ENCODE measurements around the gene TPBGL.

TPBGL gene

GRCh38 chr11:75212411-75212810 is 28.2 kb upstream of the TPBGL start:
- DNase-seq (ENCODE audit: low read depth in 2 of 2), result no peak

GRCh38 chr11:75214411-75214821 is 26.2 kb upstream of the TPBGL start:
- DNase-seq (ENCODE audit: low read depth in 2 of 2), result peak; percentile 32 to 39

GRCh38 chr11:75214843-75215242 is 25.7 kb upstream of the TPBGL start:
- DNase-seq (ENCODE audit: low read depth in 2 of 2), result no peak

DNA sequence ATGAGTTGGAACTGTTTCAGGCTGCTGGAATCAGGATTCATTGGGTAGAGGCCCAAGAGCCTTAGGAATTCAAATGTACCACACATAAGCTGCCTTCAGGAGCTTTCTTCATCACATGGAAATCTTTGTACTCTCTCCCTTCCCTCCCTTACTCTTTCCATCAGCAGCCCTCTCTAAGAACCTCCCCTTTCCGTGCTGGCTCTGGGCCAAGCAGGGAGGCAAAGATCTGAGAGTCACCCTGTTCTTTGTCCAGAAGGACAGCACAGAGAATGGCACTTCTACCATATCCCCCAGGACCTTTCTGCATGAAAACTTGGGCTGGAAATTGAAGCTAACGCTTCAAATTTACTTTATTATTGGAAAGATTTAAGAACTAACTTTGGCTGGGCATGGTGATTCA is 20.7 kb upstream of the TPBGL start:
- DNase-seq (ENCODE audit: low read depth in 2 of 2), result no peak

GRCh38 chr11:75223954-75224643 is 16.5 kb upstream of the TPBGL start:
- DNase-seq (ENCODE audit: low read depth in 2 of 2), result no peak

DNA sequence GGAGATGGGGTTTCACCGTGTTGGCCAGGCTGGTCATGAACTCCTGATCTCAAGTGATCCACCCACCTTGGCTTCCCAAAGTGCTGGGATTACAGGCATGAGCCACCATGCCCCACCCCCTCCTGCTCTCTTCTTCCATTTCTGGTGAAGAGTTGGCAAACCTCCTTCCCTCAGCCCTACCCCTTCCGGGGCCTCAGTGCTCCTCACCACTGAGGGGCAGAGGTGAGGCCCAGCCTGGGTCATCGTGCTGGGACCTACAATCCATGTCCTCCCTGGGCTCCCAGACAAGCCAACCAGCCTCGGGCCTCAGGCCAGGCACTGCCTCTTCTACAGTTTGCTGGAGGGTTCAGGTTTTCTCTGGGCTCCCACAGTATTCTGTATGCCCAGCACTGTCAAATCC is 14.8 kb upstream of the TPBGL start:
- no peak for DNase-seq (ENCODE audit: low read depth in 2 of 2)

- DNase-seq (ENCODE audit: low read depth in 2 of 2), result no peak
These were observed 11.1 kb upstream of the TPBGL start for GRCh38 chr11:75229466-75229865.

GRCh38 chr11:75230621-75231020 is 10.0 kb upstream of the TPBGL start:
- no peak for DNase-seq (ENCODE audit: low read depth in 2 of 2)

- no peak for DNase-seq (ENCODE audit: low read depth in 2 of 2)
These were observed 6.8 kb upstream of the TPBGL start for GRCh38 chr11:75233754-75234172.

GRCh38 chr11:75236062-75236461 is 4.5 kb upstream of the TPBGL start:
- DNase-seq (ENCODE audit: low read depth in 2 of 2), result no peak

GRCh38 chr11:75237050-75237449 is 3.5 kb upstream of the TPBGL start:
- no peak for DNase-seq (ENCODE audit: low read depth in 2 of 2)

GRCh38 chr11:75238595-75239440 is 1.8 kb upstream of the TPBGL start:
- DNase-seq (ENCODE audit: low read depth in 2 of 2), result no peak

- no peak for DNase-seq (ENCODE audit: low read depth in 2 of 2)
These were observed 863 bp upstream of the TPBGL start for GRCh38 chr11:75239531-75240290.

DNA sequence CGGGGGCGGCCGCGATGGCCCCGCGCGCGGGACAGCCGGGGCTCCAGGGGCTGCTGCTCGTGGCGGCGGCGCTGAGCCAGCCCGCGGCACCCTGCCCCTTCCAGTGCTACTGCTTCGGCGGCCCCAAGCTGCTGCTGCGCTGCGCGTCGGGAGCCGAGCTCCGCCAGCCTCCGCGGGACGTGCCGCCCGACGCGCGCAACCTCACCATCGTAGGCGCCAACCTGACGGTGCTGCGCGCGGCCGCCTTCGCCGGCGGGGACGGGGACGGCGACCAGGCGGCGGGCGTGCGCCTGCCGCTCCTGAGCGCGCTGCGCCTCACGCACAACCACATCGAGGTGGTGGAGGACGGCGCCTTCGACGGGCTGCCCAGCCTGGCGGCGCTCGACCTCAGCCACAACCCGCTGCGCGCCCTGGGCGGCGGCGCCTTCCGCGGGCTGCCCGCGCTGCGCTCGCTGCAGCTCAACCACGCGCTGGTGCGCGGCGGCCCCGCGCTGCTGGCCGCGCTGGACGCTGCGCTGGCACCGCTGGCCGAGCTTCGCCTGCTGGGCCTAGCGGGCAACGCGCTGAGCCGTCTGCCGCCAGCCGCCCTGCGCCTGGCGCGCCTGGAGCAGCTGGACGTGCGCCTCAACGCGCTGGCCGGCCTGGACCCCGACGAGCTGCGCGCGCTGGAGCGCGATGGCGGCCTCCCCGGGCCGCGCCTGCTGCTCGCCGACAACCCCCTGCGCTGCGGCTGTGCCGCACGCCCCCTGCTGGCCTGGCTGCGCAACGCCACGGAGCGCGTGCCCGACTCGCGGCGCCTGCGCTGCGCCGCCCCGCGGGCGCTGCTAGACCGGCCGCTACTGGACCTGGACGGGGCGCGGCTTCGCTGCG is 697 bp downstream of the TPBGL start:
- peak; percentile 45 to 53 for DNase-seq (ENCODE audit: low read depth in 2 of 2)

DNA sequence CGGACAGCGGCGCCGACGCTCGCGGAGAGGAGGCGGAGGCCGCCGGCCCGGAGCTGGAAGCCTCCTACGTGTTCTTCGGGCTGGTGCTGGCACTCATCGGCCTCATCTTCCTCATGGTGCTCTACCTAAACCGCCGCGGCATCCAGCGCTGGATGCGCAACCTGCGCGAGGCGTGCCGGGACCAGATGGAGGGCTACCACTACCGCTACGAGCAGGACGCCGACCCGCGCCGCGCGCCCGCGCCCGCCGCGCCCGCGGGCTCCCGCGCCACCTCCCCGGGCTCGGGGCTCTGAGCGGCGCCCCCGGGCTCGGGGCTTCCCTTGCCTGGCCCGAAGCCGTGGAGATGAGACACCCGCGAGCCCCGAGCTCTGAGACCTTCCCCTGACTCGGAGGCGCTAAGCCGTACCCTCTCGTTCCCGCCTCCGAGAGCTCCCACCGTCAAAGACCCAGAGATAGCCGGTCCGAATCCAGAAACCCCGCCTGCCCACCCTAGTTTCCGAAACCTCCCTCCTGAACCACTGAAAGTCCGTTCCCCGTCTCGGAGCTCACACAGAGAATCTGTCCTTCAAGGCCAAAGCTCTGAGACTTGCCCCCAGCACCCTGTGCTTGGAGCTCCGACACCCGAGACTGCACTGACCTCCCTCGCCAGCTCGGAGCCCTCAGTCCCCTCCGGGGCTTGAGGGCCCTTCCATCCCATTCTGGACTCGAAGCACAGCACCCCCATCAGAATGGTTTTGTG is 1.5 kb downstream of the TPBGL start:
- no peak for DNase-seq (ENCODE audit: low read depth in 2 of 2)

- no peak for DNase-seq (ENCODE audit: low read depth in 2 of 2)
These were observed 2.4 kb downstream of the TPBGL start for GRCh38 chr11:75242722-75243600.

DNA sequence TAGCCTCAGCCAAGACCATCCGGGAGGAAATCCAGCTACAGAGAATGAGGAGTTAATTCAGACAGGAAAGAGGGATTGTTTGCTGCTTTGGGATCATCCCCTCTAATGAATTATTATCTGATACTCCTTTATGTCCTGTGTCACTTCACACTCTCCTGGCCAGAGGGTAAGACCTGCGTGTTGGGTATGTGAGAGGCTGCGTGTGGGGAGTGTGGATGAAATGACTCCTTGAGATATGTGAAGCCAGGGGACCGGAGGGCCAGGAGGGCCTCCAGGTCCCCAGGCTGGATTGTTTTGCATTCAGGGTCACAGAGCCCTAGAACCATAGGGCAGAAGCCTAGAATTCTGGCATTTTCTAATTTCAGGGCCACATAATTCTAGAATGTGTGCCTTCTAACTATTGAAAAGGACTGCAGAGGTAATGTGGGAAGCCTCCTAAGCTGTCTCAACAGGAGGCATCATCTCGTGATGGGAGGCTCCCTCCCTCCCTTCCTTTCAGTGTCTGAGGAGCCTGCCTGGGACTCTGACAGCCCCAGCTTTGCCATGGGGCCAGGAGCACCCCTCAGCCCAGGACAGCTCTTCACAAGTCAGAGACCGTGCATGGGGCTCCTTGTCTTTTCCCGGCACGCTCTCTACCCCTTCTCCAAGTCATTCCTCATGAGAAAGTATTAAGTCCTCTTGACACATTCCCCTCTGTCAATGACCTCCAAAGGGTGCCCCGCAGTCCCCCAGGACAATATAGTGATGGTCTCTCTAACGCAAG is 3.7 kb downstream of the TPBGL start:
- no peak for DNase-seq (ENCODE audit: low read depth in 2 of 2)

- DNase-seq (ENCODE audit: low read depth in 2 of 2), result no peak
These were observed 4.9 kb downstream of the TPBGL start for GRCh38 chr11:75245356-75246005.
